ENCODE results near the gene TMEM135. TPM values are rescaled to one million over a fixed set of nuclear protein-coding genes. Genes with fewer than 3 reads are reported as not detected.
A peak's percentile ranks its signal among the peaks of the same experiment; 100 is the strongest.
"Not testable (repeated sequence)": the region's sequence is repeated elsewhere in the genome, so short reads cannot be mapped to it uniquely, and the experiment has no call there.

TMEM135 gene
- total RNA-seq, 1 donor from 2014 or later = 20.6 TPM

- not testable (repeated sequence) for H3K4me3 Mint-ChIP-seq (ENCODE audit: unreplicated experiment); H3K79me2 ChIP-seq (ENCODE audit: insufficient read depth, low read length); H3K4me3 ChIP-seq (ENCODE audit: insufficient read depth, low read depth, low read length); H3K4me1 ChIP-seq (ENCODE audit: insufficient read depth, low read length); H3K27ac ChIP-seq (ENCODE audit: low read depth, low read length); H3K27me3 Mint-ChIP-seq (ENCODE audit: low read depth, unreplicated experiment); H3K4me1 Mint-ChIP-seq (ENCODE audit: low read depth, unreplicated experiment); FAIRE-seq; DNase-seq (ENCODE audit: low read depth); H3K9ac ChIP-seq (ENCODE audit: low read length); H3K9me3 Mint-ChIP-seq (ENCODE audit: unreplicated experiment); H3K36me3 Mint-ChIP-seq (ENCODE audit: low read depth, unreplicated experiment); H2AFZ ChIP-seq (ENCODE audit: low read depth, low read length); H3K9me3 ChIP-seq (ENCODE audit: insufficient read depth, low read depth, low read length); H3K36me3 ChIP-seq (ENCODE audit: insufficient read depth, low read length); H3K4me2 ChIP-seq (ENCODE audit: low read length); H4K20me1 ChIP-seq (ENCODE audit: insufficient read depth, low read length); H3K27ac Mint-ChIP-seq (ENCODE audit: unreplicated experiment); H3K27me3 ChIP-seq (ENCODE audit: insufficient read depth, low read length)
Measured at GRCh38 chr11:87188921-87189320, 151.2 kb downstream of the TMEM135 start.

- FAIRE-seq (no peak), DNase-seq (ENCODE audit: low read depth) (no peak)
- H3K27me3 Mint-ChIP-seq (ENCODE audit: low read depth, unreplicated experiment) = no peaks in the 10 kb centered on the region
- no peaks in the 10 kb centered on the region for H3K27me3 ChIP-seq (ENCODE audit: insufficient read depth, low read length)
- no peaks in the 10 kb centered on the region for H3K4me1 ChIP-seq (ENCODE audit: insufficient read depth, low read length)
- no peak overlapping the region for H3K27ac Mint-ChIP-seq (ENCODE audit: unreplicated experiment)
- H2AFZ ChIP-seq (ENCODE audit: low read depth, low read length) = no peak overlapping the region
- peaks cover 2% of the 10 kb centered on the region for H3K4me1 Mint-ChIP-seq (ENCODE audit: low read depth, unreplicated experiment)
- no peak overlapping the region for H3K4me2 ChIP-seq (ENCODE audit: low read length)
- H3K36me3 ChIP-seq (ENCODE audit: insufficient read depth, low read length) = no peaks in the 10 kb centered on the region
- no peak overlapping the region for H3K4me3 Mint-ChIP-seq (ENCODE audit: unreplicated experiment)
- no peaks in the 10 kb centered on the region for H3K36me3 Mint-ChIP-seq (ENCODE audit: low read depth, unreplicated experiment)
- no peak for TF ChIP-seq EZH2 (IDR thresholded peaks at IDR 0.05; ENCODE audit: insufficient read depth, low read length)
- no peak for TF ChIP-seq CTCF (IDR thresholded peaks at IDR 0.05; ENCODE audit: insufficient read depth, low read depth, low read length)
- H3K27ac ChIP-seq (ENCODE audit: low read depth, low read length) = no peak overlapping the region
- H3K9me3 Mint-ChIP-seq (ENCODE audit: unreplicated experiment) = no peaks in the 10 kb centered on the region
- no peak overlapping the region for H3K4me3 ChIP-seq (ENCODE audit: insufficient read depth, low read depth, low read length)
- no peak overlapping the region for H3K9ac ChIP-seq (ENCODE audit: low read length)
- H3K79me2 ChIP-seq (ENCODE audit: insufficient read depth, low read length) = no peaks in the 10 kb centered on the region
- H4K20me1 ChIP-seq (ENCODE audit: insufficient read depth, low read length) = no peaks in the 10 kb centered on the region
- H3K9me3 ChIP-seq (ENCODE audit: insufficient read depth, low read depth, low read length) = no peaks in the 10 kb centered on the region
Measured at GRCh38 chr11:87190071-87190470, 152.3 kb downstream of the TMEM135 start.

GRCh38 chr11:87193756-87194470 lies 156.2 kb downstream of the TMEM135 start:
- H3K27me3 ChIP-seq (ENCODE audit: insufficient read depth, low read length) = no peaks in the 10 kb centered on the region
- Mint-ChIP-seq H3K27me3 (ENCODE audit: low read depth, unreplicated experiment) (no peaks in the 10 kb centered on the region), H3K4me1 (ENCODE audit: low read depth, unreplicated experiment) (peaks cover 4% of the 10 kb centered on the region), H3K4me3 (ENCODE audit: unreplicated experiment) (no peak overlapping the region), H3K9me3 (ENCODE audit: unreplicated experiment) (no peaks in the 10 kb centered on the region), H3K36me3 (ENCODE audit: low read depth, unreplicated experiment) (no peaks in the 10 kb centered on the region), H3K27ac (ENCODE audit: unreplicated experiment) (no peak overlapping the region)
- H3K79me2 ChIP-seq (ENCODE audit: insufficient read depth, low read length) = no peaks in the 10 kb centered on the region
- H3K4me1 ChIP-seq (ENCODE audit: insufficient read depth, low read length) = no peaks in the 10 kb centered on the region
- H3K4me2 ChIP-seq (ENCODE audit: low read length) = no peak overlapping the region
- TF ChIP-seq EZH2 (IDR thresholded peaks at IDR 0.05; ENCODE audit: insufficient read depth, low read length) = no peak
- FAIRE-seq = no peak
- no peak overlapping the region for H3K4me3 ChIP-seq (ENCODE audit: insufficient read depth, low read depth, low read length)
- no peak overlapping the region for H3K27ac ChIP-seq (ENCODE audit: low read depth, low read length)
- no peak overlapping the region for H2AFZ ChIP-seq (ENCODE audit: low read depth, low read length)
- H3K9ac ChIP-seq (ENCODE audit: low read length) = no peak overlapping the region
- peaks cover 6% of the 10 kb centered on the region for H4K20me1 ChIP-seq (ENCODE audit: insufficient read depth, low read length)
- no peaks in the 10 kb centered on the region for H3K9me3 ChIP-seq (ENCODE audit: insufficient read depth, low read depth, low read length)
- DNase-seq (ENCODE audit: low read depth) = peak; percentile 9
- H3K36me3 ChIP-seq (ENCODE audit: insufficient read depth, low read length) = no peaks in the 10 kb centered on the region
